GM23338 (cell line): ENCODE measurements around the gene TBC1D5. TPM values are rescaled to one million over a fixed set of nuclear protein-coding genes. Genes with fewer than 3 reads are reported as not detected.

Source experiments
- ATAC-seq: fragments of 200-7000 bp; cut with Tn5 transposase; 3 replicates; pipeline ENCODE4 v1.9.1; 2020
- DNase-seq: peaks from one replicate; pipeline ENCODE4 v3.0.0-alpha.2; 2015; ENCODE audit warnings: low spot score
- H2AFZ ChIP-seq: fragments of 200-600 bp; sonication (generic); 2 replicates; pipeline ENCODE4 v1.8.0; 2016; ENCODE audit warnings: antibody characterized with exemption, mild to moderate bottlenecking, moderate library complexity
- H3F3A ChIP-seq: fragments of 200-600 bp; sonication (generic); replicated peaks from 2 replicates; pipeline ENCODE4 v1.8.0; 2017; ENCODE audit warnings: antibody characterized with exemption, mixed run types, low read depth
- H3K27ac ChIP-seq: fragments of 200-600 bp; sonication (generic); 2 replicates; pipeline ENCODE4 v1.6.1; 2016; ENCODE audit warnings: low read depth
- H3K27me3 ChIP-seq: fragments of 200-600 bp; sonication (generic); 2 replicates; pipeline ENCODE4 v1.8.0; 2016; ENCODE audit warnings: mild to moderate bottlenecking, mixed run types, moderate library complexity; ENCODE audit not compliant: insufficient read depth
- H3K36me3 ChIP-seq: fragments of 200-600 bp; sonication (generic); 2 replicates; pipeline ENCODE4 v1.8.0; 2016; ENCODE audit warnings: mild to moderate bottlenecking; ENCODE audit not compliant: insufficient read depth
- H3K4me1 ChIP-seq: fragments of 200-600 bp; sonication (generic); 2 replicates; pipeline ENCODE4 v1.8.0; 2016; ENCODE audit warnings: mild to moderate bottlenecking, moderate library complexity; ENCODE audit not compliant: insufficient read depth
- H3K4me2 ChIP-seq: fragments of 200-600 bp; sonication (generic); 2 replicates; pipeline ENCODE4 v1.7.1; 2017; ENCODE audit warnings: mixed run types
- H3K4me3 ChIP-seq: fragments of 200-600 bp; sonication (generic); 2 replicates; pipeline ENCODE4 v1.6.1; 2016; ENCODE audit warnings: mixed run types
- H3K79me2 ChIP-seq: fragments of 200-600 bp; sonication (generic); replicated peaks from 2 replicates; pipeline ENCODE4 v1.8.0; 2017; ENCODE audit warnings: mild to moderate bottlenecking; ENCODE audit not compliant: insufficient read depth
- H3K9me2 ChIP-seq: fragments of 200-600 bp; sonication (generic); 2 replicates; pipeline ENCODE4 v1.8.0; 2017; ENCODE audit not compliant: insufficient read depth
- H4K20me1 ChIP-seq: fragments of 200-600 bp; sonication (generic); replicated peaks from 2 replicates; pipeline ENCODE4 v1.8.0; 2017; ENCODE audit warnings: mild to moderate bottlenecking; ENCODE audit not compliant: insufficient read depth
- H3K27ac Mint-ChIP-seq: 2 replicates; pipeline ENCODE4 v1.8.0; 2020; ENCODE audit warnings: inconsistent platforms, mild to moderate bottlenecking, moderate library complexity, mixed read lengths
- H3K27me3 Mint-ChIP-seq: 3 replicates; pipeline ENCODE4 v1.8.0; 2022; ENCODE audit warnings: low read depth, mild to moderate bottlenecking, moderate library complexity, mixed read lengths, inconsistent platforms; ENCODE audit not compliant: insufficient read depth, poor library complexity
- H3K36me3 Mint-ChIP-seq: 3 replicates; pipeline ENCODE4 v1.8.0; 2021; ENCODE audit warnings: low read depth, mild to moderate bottlenecking, inconsistent platforms, moderate library complexity, mixed read lengths
- H3K4me1 Mint-ChIP-seq: 3 replicates; pipeline ENCODE4 v1.8.0; 2020; ENCODE audit warnings: mild to moderate bottlenecking, inconsistent platforms, mixed read lengths
- H3K4me3 Mint-ChIP-seq: 3 replicates; pipeline ENCODE4 v1.8.0; 2021; ENCODE audit warnings: moderate library complexity, mild to moderate bottlenecking, inconsistent platforms, mixed read lengths
- H3K9me3 Mint-ChIP-seq: 3 replicates; pipeline ENCODE4 v1.8.0; 2020; ENCODE audit warnings: moderate library complexity, mild to moderate bottlenecking, inconsistent platforms, mixed read lengths
- CREB1 ChIP-seq: fragments of 250-450 bp; sonication (Bioruptor Pico); IDR thresholded peaks from 2 replicates; pipeline ENCODE4 v1.5.0; 2020; ENCODE audit warnings: low read depth, mild to moderate bottlenecking, moderate library complexity
- EZH2 ChIP-seq: fragments of 200-600 bp; sonication (generic); IDR thresholded peaks from one replicate; pipeline ENCODE4 v1.8.0; 2017; ENCODE audit warnings: antibody characterized with exemption, mild to moderate bottlenecking, low read depth; ENCODE audit not compliant: unreplicated experiment
- EZH2phosphoT487 ChIP-seq: fragments of 200-600 bp; sonication (generic); IDR thresholded peaks from one replicate; pipeline ENCODE4 v1.8.1; 2018; ENCODE audit warnings: antibody characterized with exemption; ENCODE audit not compliant: unreplicated experiment
- STAT1 ChIP-seq: IDR thresholded peaks from one replicate; pipeline ENCODE4 v1.6.1; 2016; ENCODE audit warnings: antibody characterized with exemption; ENCODE audit not compliant: unreplicated experiment
- ZNF114 ChIP-seq: fragments of 250-450 bp; sonication (Bioruptor Pico); IDR thresholded peaks from 2 replicates; pipeline ENCODE4 v1.5.0; 2020; ENCODE audit warnings: mild to moderate bottlenecking, moderate library complexity
- ZNF331 ChIP-seq: fragments of 250-450 bp; sonication (Bioruptor Pico); IDR thresholded peaks from 2 replicates; pipeline ENCODE4 v1.5.0; 2020; ENCODE audit warnings: low read depth, mild to moderate bottlenecking, moderate library complexity
- polyA plus RNA-seq: library from polyadenylated mRNA; unstranded; fragments of >200 nt; fragmentation: Nextera tagmentation; extraction: Ambion mirVana; gene quantifications from 2 replicates; pipeline ENCODE4 v1.2.1, GENCODE V29; 2016
- total RNA-seq: library from RNA; depleted of rRNA; stranded (reverse); fragments of >200 nt; shearing (Covaris generic); gene quantifications from 2 replicates; pipeline ENCODE4 v1.2.3, GENCODE V29; 2014
- TF ChIP-seq, protein P1 (sequence below): IDR thresholded peaks from one replicate; pipeline ENCODE4 v1.6.1; 2018; ENCODE audit warnings: antibody characterized with exemption; ENCODE audit not compliant: unreplicated experiment
- TF ChIP-seq, protein P2 (sequence below), 2 experiments: fragments of 200-600 bp in 1 of 2; sonication (generic) in 1 of 2; conservative IDR thresholded peaks; 2 replicates each; pipeline versions ENCODE4 v1.5.1 to v1.6.1; 2016 to 2017; ENCODE audit warnings: antibody characterized with exemption in 2 of 2, low read depth in 2 of 2, mild to moderate bottlenecking in 2 of 2, moderate library complexity in 1 of 2
- TF ChIP-seq, protein P3 (sequence below): fragments of 250-450 bp; sonication (Bioruptor Pico); IDR thresholded peaks from 2 replicates; pipeline ENCODE4 v1.5.0; 2020; ENCODE audit warnings: mild to moderate bottlenecking, moderate library complexity

TBC1D5 gene
- total and polyA plus RNA-seq, 2 experiments from 2014 or later = 21.8 to 48.1 TPM

DNA sequence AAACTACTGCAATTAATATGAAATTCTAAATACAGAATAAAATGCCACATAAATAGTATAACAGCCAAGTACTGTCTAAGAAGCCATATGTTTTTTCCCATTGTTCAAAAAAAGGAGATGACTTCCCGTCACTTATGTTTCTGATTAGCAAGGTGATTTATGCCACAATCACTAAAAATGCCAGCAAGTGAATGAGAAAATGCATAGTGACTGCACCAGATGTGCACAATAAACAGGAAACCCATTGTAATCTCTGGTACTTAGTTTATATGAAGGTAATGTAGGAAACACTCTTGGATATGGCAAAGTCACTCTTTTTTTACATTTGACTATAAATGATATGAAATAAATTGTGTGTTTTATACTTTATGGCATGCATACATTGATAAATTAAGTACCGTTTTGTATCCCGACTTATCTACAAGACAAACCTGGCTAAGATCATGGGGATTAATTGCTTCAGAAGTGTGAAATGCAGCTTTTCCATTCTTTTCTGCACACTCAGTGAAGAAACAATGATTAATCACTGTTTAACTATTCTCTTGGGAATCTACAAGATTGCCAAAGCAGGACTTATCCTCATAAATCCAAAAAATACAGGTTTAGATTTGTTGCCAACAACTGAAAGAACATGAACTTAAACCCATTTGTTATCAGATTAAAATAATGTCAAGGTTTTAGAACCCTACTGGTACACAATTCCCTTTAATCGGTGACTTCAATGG, 164.5 kb downstream of the TBC1D5 start:
- no peak overlapping the region for H3K4me3 Mint-ChIP-seq
- no peak overlapping the region for H3K27ac Mint-ChIP-seq
- TF ChIP-seq ZNF114 (CRISPR knock-in tag) = no peak
- no peak for TF ChIP-seq ZNF331 (CRISPR knock-in tag)
- no peak for TF ChIP-seq CREB1
- TF ChIP-seq STAT1 = no peak
- TF ChIP-seq, protein P1, sequence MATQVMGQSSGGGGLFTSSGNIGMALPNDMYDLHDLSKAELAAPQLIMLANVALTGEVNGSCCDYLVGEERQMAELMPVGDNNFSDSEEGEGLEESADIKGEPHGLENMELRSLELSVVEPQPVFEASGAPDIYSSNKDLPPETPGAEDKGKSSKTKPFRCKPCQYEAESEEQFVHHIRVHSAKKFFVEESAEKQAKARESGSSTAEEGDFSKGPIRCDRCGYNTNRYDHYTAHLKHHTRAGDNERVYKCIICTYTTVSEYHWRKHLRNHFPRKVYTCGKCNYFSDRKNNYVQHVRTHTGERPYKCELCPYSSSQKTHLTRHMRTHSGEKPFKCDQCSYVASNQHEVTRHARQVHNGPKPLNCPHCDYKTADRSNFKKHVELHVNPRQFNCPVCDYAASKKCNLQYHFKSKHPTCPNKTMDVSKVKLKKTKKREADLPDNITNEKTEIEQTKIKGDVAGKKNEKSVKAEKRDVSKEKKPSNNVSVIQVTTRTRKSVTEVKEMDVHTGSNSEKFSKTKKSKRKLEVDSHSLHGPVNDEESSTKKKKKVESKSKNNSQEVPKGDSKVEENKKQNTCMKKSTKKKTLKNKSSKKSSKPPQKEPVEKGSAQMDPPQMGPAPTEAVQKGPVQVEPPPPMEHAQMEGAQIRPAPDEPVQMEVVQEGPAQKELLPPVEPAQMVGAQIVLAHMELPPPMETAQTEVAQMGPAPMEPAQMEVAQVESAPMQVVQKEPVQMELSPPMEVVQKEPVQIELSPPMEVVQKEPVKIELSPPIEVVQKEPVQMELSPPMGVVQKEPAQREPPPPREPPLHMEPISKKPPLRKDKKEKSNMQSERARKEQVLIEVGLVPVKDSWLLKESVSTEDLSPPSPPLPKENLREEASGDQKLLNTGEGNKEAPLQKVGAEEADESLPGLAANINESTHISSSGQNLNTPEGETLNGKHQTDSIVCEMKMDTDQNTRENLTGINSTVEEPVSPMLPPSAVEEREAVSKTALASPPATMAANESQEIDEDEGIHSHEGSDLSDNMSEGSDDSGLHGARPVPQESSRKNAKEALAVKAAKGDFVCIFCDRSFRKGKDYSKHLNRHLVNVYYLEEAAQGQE = no peak
- TF ChIP-seq, protein P2, sequence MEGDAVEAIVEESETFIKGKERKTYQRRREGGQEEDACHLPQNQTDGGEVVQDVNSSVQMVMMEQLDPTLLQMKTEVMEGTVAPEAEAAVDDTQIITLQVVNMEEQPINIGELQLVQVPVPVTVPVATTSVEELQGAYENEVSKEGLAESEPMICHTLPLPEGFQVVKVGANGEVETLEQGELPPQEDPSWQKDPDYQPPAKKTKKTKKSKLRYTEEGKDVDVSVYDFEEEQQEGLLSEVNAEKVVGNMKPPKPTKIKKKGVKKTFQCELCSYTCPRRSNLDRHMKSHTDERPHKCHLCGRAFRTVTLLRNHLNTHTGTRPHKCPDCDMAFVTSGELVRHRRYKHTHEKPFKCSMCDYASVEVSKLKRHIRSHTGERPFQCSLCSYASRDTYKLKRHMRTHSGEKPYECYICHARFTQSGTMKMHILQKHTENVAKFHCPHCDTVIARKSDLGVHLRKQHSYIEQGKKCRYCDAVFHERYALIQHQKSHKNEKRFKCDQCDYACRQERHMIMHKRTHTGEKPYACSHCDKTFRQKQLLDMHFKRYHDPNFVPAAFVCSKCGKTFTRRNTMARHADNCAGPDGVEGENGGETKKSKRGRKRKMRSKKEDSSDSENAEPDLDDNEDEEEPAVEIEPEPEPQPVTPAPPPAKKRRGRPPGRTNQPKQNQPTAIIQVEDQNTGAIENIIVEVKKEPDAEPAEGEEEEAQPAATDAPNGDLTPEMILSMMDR (conservative IDR thresholded peaks at IDR 0.05; ENCODE audit: low read depth in 2 of 2) = no peak
- no peak for TF ChIP-seq EZH2phosphoT487
- TF ChIP-seq, protein P3, sequence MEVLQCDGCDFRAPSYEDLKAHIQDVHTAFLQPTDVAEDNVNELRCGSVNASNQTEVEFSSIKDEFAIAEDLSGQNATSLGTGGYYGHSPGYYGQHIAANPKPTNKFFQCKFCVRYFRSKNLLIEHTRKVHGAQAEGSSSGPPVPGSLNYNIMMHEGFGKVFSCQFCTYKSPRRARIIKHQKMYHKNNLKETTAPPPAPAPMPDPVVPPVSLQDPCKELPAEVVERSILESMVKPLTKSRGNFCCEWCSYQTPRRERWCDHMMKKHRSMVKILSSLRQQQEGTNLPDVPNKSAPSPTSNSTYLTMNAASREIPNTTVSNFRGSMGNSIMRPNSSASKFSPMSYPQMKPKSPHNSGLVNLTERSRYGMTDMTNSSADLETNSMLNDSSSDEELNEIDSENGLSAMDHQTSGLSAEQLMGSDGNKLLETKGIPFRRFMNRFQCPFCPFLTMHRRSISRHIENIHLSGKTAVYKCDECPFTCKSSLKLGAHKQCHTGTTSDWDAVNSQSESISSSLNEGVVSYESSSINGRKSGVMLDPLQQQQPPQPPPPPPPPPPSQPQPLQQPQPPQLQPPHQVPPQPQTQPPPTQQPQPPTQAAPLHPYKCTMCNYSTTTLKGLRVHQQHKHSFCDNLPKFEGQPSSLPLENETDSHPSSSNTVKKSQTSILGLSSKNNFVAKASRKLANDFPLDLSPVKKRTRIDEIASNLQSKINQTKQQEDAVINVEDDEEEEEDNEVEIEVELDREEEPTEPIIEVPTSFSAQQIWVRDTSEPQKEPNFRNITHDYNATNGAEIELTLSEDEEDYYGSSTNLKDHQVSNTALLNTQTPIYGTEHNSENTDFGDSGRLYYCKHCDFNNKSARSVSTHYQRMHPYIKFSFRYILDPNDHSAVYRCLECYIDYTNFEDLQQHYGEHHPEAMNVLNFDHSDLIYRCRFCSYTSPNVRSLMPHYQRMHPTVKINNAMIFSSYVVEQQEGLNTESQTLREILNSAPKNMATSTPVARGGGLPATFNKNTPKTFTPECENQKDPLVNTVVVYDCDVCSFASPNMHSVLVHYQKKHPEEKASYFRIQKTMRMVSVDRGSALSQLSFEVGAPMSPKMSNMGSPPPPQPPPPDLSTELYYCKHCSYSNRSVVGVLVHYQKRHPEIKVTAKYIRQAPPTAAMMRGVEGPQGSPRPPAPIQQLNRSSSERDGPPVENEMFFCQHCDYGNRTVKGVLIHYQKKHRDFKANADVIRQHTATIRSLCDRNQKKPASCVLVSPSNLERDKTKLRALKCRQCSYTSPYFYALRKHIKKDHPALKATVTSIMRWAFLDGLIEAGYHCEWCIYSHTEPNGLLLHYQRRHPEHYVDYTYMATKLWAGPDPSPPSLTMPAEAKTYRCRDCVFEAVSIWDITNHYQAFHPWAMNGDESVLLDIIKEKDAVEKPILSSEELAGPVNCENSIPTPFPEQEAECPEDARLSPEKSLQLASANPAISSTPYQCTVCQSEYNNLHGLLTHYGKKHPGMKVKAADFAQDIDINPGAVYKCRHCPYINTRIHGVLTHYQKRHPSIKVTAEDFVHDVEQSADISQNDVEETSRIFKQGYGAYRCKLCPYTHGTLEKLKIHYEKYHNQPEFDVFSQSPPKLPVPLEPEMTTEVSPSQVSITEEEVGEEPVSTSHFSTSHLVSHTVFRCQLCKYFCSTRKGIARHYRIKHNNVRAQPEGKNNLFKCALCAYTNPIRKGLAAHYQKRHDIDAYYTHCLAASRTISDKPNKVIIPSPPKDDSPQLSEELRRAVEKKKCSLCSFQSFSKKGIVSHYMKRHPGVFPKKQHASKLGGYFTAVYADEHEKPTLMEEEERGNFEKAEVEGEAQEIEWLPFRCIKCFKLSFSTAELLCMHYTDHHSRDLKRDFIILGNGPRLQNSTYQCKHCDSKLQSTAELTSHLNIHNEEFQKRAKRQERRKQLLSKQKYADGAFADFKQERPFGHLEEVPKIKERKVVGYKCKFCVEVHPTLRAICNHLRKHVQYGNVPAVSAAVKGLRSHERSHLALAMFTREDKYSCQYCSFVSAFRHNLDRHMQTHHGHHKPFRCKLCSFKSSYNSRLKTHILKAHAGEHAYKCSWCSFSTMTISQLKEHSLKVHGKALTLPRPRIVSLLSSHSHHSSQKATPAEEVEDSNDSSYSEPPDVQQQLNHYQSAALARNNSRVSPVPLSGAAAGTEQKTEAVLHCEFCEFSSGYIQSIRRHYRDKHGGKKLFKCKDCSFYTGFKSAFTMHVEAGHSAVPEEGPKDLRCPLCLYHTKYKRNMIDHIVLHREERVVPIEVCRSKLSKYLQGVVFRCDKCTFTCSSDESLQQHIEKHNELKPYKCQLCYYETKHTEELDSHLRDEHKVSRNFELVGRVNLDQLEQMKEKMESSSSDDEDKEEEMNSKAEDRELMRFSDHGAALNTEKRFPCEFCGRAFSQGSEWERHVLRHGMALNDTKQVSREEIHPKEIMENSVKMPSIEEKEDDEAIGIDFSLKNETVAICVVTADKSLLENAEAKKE (CRISPR knock-in tag) = no peak
- TF ChIP-seq EZH2 = no peak
- H3K79me2 ChIP-seq = no peaks in the 10 kb centered on the region
- H3K36me3 Mint-ChIP-seq = no peaks in the 10 kb centered on the region
- H4K20me1 ChIP-seq = no peaks in the 10 kb centered on the region
- no peak overlapping the region for H2AFZ ChIP-seq
- no peak overlapping the region for H3K27ac ChIP-seq
- H3K27me3 ChIP-seq = no peaks in the 10 kb centered on the region
- no peak overlapping the region for H3K4me2 ChIP-seq
- no peaks in the 10 kb centered on the region for H3K9me3 Mint-ChIP-seq
- no peaks in the 10 kb centered on the region for H3K9me2 ChIP-seq
- H3K27me3 Mint-ChIP-seq = no peaks in the 10 kb centered on the region
- H3K4me3 ChIP-seq = no peak overlapping the region
- DNase-seq (no peak), ATAC-seq (no peak)
- no peaks in the 10 kb centered on the region for H3K36me3 ChIP-seq
- H3K4me1 Mint-ChIP-seq = no peaks in the 10 kb centered on the region
- H3K4me1 ChIP-seq = no peaks in the 10 kb centered on the region
- H3F3A ChIP-seq = no peaks in the 10 kb centered on the region
